ENCODE measurements around the gene KIF2A. TPM values are rescaled to one million over a fixed set of nuclear protein-coding genes. Genes with fewer than 3 reads are reported as not detected.

The KIF2A gene
- total and polyA plus RNA-seq, 2 of the 13 experiments (the other 11 are each of a cell fraction or from before 2014, with no cell fraction given): 8.5 to 19.2 TPM

DNA sequence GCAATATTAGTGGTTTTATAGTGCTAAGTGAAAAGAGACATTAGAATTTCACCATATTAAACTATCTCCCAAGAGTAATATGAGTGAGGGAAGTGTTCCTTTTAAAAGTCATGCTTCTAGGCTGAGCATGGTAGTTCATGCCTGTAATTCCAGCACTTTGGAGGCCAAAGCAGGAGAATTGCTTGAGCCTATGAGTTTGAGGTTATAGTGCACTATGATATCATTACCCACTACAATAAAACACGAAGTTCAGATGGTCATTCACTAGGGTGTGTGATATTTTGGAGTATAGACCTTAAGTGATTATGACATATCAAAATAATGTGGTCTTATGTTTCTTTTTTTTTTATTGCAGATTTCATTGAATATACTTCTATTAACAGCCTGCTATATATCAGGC is 6.7 kb downstream of the KIF2A start:
- intact Hi-C loops (cut with micrococcal nuclease; ENCODE audit: unreplicated experiment): no loop called here
- H3K4me3 ChIP-seq (replicated peaks in 1 of 3; ENCODE audit: insufficient read depth in 1 of 3, low read depth in 2 of 3, low read length in 3 of 3): no peak overlapping the region
- no peaks in the 10 kb centered on the region for H3K27me3 ChIP-seq (ENCODE audit: control insufficient read depth in 1 of 2, insufficient read depth in 2 of 2, low read length in 2 of 2)
- H2AFZ ChIP-seq (ENCODE audit: low read length): no peak overlapping the region
- H3K36me3 ChIP-seq (replicated peaks in 1 of 2; ENCODE audit: control insufficient read depth in 1 of 2, insufficient read depth in 2 of 2, low read length in 2 of 2): no peaks in the 10 kb centered on the region
- in situ Hi-C loops (cut with HindIII; ENCODE audit: extremely low pct_ligation_motif_present, low pct_unique_long_range_greater_than_20kb): no loop called here
- H3K9me3 ChIP-seq (ENCODE audit: low read length): no peaks in the 10 kb centered on the region
- BruUV-seq (replicated peaks): no TSS peak
- FAIRE-seq (no peak), DNase-seq (ENCODE audit: low spot score) (no peak), ATAC-seq (no peak)
- no peak overlapping the region for H3K9ac ChIP-seq (ENCODE audit: insufficient read depth, low read depth, low read length)
- peaks cover 10% of the 10 kb centered on the region for H3K4me1 ChIP-seq (ENCODE audit: insufficient read depth, low read length)
- H4K20me1 ChIP-seq (ENCODE audit: insufficient read depth, low read length): peaks cover 16% of the 10 kb centered on the region
- no peak overlapping the region for H3K4me2 ChIP-seq (ENCODE audit: low read depth, low read length)
- H3K27ac ChIP-seq (ENCODE audit: extremely low read length, insufficient read depth, low read length): no peak overlapping the region
- POLR2A ChIA-PET: no interaction called here
- 91% methylated on average over 1 of the region's 1 CpG for WGBS (ENCODE audit: low lambda C conversion rate)
- TF ChIP-seq ZNF326 (CRISPR knock-in tag; IDR thresholded peaks at IDR 0.05; ENCODE audit: borderline replicate concordance) (no peak), RAD51 (IDR thresholded peaks at IDR 0.05; ENCODE audit: borderline replicate concordance) (no peak), ZNF569 (CRISPR knock-in tag; IDR thresholded peaks at IDR 0.05; ENCODE audit: borderline replicate concordance) (no peak), SKIL (CRISPR knock-in tag; IDR thresholded peaks at IDR 0.05; ENCODE audit: borderline replicate concordance) (no peak), IKZF5 (CRISPR knock-in tag; IDR thresholded peaks at IDR 0.05) (no peak), ISX (CRISPR knock-in tag; conservative IDR thresholded peaks at IDR 0.05) (no peak), FOXC1 (CRISPR knock-in tag; IDR thresholded peaks at IDR 0.05; ENCODE audit: borderline replicate concordance) (no peak), ZNF543 (CRISPR knock-in tag; IDR thresholded peaks at IDR 0.05) (no peak), IKZF1 (IDR thresholded peaks at IDR 0.05) (no peak), ZNF205 (CRISPR knock-in tag; IDR thresholded peaks at IDR 0.05) (no peak), U2AF1 (optimal IDR thresholded peaks at IDR 0.05; ENCODE audit: low read depth, low read length) (no peak), ZNF547 (CRISPR knock-in tag; IDR thresholded peaks at IDR 0.05) (no peak), MAFK (conservative IDR thresholded peaks at IDR 0.05 in 1 of 2, IDR thresholded peaks at IDR 0.05 in 1 of 2; ENCODE audit: low read length in 2 of 2) (no peak), HNRNPL (IDR thresholded peaks at IDR 0.05; ENCODE audit: low read depth, low read length) (no peak), ZSCAN20 (CRISPR knock-in tag; IDR thresholded peaks at IDR 0.05; ENCODE audit: borderline replicate concordance) (no peak)
- TF ChIP-seq, protein P1, sequence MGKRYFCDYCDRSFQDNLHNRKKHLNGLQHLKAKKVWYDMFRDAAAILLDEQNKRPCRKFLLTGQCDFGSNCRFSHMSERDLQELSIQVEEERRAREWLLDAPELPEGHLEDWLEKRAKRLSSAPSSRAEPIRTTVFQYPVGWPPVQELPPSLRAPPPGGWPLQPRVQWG (CRISPR knock-in tag; IDR thresholded peaks at IDR 0.05; ENCODE audit: borderline replicate concordance, low read depth): no peak
- TF ChIP-seq, protein P2, sequence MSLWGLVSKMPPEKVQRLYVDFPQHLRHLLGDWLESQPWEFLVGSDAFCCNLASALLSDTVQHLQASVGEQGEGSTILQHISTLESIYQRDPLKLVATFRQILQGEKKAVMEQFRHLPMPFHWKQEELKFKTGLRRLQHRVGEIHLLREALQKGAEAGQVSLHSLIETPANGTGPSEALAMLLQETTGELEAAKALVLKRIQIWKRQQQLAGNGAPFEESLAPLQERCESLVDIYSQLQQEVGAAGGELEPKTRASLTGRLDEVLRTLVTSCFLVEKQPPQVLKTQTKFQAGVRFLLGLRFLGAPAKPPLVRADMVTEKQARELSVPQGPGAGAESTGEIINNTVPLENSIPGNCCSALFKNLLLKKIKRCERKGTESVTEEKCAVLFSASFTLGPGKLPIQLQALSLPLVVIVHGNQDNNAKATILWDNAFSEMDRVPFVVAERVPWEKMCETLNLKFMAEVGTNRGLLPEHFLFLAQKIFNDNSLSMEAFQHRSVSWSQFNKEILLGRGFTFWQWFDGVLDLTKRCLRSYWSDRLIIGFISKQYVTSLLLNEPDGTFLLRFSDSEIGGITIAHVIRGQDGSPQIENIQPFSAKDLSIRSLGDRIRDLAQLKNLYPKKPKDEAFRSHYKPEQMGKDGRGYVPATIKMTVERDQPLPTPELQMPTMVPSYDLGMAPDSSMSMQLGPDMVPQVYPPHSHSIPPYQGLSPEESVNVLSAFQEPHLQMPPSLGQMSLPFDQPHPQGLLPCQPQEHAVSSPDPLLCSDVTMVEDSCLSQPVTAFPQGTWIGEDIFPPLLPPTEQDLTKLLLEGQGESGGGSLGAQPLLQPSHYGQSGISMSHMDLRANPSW (CRISPR knock-in tag; IDR thresholded peaks at IDR 0.05; ENCODE audit: borderline replicate concordance): no peak
- TF ChIP-seq, protein P3, sequence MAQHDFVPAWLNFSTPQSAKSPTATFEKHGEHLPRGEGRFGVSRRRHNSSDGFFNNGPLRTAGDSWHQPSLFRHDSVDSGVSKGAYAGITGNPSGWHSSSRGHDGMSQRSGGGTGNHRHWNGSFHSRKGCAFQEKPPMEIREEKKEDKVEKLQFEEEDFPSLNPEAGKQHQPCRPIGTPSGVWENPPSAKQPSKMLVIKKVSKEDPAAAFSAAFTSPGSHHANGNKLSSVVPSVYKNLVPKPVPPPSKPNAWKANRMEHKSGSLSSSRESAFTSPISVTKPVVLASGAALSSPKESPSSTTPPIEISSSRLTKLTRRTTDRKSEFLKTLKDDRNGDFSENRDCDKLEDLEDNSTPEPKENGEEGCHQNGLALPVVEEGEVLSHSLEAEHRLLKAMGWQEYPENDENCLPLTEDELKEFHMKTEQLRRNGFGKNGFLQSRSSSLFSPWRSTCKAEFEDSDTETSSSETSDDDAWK (CRISPR knock-in tag; IDR thresholded peaks at IDR 0.05): no peak
- CTCF ChIA-PET (ENCODE audit: low intra/inter-chr PET ratio, low total read pairs): no interaction called here
- H3K79me2 ChIP-seq (ENCODE audit: insufficient read depth, low read length): peaks cover 50% of the 10 kb centered on the region
